Measurements from ENCODE around the gene ATP10A. TPM values are rescaled to one million over a fixed set of nuclear protein-coding genes. Genes with fewer than 3 reads are reported as not detected.

Gene ATP10A
- total and polyA plus RNA-seq, 11 donors = 0.53 to 3.3 (median 1.0) TPM

DNA sequence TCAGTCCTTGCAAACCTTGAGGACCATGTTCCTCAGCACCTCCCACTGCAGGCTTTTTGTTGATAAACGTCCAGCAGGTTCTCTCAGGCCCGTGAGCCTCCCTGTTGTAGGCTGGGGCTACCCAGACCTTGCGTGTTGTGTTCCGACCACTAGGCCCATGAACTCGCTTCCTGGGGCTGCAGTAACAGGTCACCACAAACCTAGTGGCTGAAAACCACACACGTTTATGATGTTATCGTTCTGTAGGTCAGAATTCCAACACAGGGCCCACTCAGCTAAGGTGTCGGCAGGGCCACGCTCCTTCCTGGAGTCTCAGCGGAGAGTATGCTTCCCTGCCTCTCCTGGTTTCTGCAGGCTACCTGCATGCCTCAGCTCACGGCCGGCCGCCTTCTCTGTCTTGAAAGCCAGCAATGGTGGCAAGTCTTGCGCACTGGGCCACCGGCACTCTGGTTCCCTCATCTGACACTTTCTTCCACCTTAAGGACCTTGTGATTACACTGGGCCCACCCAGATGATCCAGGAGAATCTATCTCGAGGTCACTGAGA lies 60.8 kb downstream of the ATP10A start:
- TF ChIP-seq CTCF (IDR thresholded peaks at IDR 0.05) (no peak), POLR2A (IDR thresholded peaks at IDR 0.05) (no peak)
- Histone ChIP-seq H3K36me3 (no peaks in the 10 kb centered on the region), H3K4me3 (no peak overlapping the region), H3K9me3 (no peaks in the 10 kb centered on the region), H3K4me1 (peaks cover 0 to 26% (median 2%) of the 10 kb centered on the region in 12 donors), H3K27me3 (no peaks in the 10 kb centered on the region), H3K27ac (no peak overlapping the region)
- DNase-seq (peak in 1 of 5 donors; percentile 48), ATAC-seq (no peak)
- WGBS, 4 donors = 86 to 92% (median 89%) methylated on average over 16 of the region's 16 CpGs
- intact Hi-C loops (cut with DNase I) = no loop called here

- ATAC-seq (peak in 2 of 4 donors; percentile 15 to 81), DNase-seq (no peak)
- Histone ChIP-seq H3K9me3 (no peaks in the 10 kb centered on the region), H3K27me3 (no peaks in the 10 kb centered on the region), H3K36me3 (no peaks in the 10 kb centered on the region), H3K4me3 (no peak overlapping the region), H3K27ac (no peak overlapping the region), H3K4me1 (peaks cover 0 to 29% (median 3%) of the 10 kb centered on the region in 12 donors)
- TF ChIP-seq CTCF (IDR thresholded peaks at IDR 0.05) (no peak), POLR2A (IDR thresholded peaks at IDR 0.05) (no peak)
- intact Hi-C loops (cut with DNase I) = no loop called here
- WGBS, 4 donors = 75 to 81% (median 78%) methylated on average over 24 of the region's 24 CpGs
Measured at GRCh38 chr15:25801586-25802284, 61.4 kb downstream of the ATP10A start.

DNA sequence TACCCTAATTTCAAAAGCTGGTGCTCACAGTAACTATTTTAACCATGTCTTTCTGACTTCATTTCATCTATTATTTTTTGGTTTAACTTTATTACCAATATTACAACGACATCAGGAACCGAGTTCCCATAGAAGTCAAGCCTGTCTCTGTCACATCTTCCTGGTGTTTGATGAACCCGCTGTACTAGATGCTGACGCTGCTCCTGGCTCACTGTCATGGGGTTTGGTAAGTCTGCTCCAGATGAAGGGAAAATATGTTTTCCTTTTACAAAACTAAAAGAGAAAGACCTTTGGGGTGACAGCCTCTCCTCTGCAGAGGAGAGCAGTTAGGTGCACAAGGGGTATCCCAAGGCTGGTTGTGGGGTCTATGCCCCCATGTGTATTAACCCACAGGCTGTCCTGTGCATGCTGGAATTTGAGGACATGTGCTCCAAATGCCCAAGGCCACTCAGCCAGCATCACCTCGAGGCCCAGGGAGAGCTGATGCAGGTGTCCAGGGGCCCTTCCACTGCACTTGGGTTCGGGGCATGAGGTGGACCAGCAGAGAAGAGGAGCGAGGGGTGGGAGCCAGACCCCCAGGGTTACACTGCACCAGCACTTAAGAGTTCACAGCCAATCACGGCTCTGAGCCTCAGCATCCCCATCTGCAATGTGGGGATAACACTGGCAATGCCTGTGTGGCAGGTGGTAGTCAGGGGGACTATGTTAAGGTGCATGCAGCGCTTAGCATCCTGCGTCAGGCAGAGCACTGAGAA lies 62.2 kb downstream of the ATP10A start:
- Histone ChIP-seq H3K4me3 (no peak overlapping the region), H3K4me1 (peaks cover 0 to 29% (median 3%) of the 10 kb centered on the region in 12 donors), H3K36me3 (no peaks in the 10 kb centered on the region), H3K27me3 (no peaks in the 10 kb centered on the region), H3K27ac (no peak overlapping the region), H3K9me3 (no peaks in the 10 kb centered on the region)
- ATAC-seq = no peak
- 87 to 91% (median 89%) methylated on average over 10 of the region's 10 CpGs for WGBS, 4 donors
- intact Hi-C loops (cut with DNase I) = no loop called here
- no peak for DNase-seq
- TF ChIP-seq CTCF (IDR thresholded peaks at IDR 0.05) (no peak), POLR2A (IDR thresholded peaks at IDR 0.05) (no peak)

Measured in heart left ventricle (tissue), 16 donors.